ENCODE data around the gene SNX1. TPM values are rescaled to one million over a fixed set of nuclear protein-coding genes. Genes with fewer than 3 reads are reported as not detected.

The SNX1 gene
- total and polyA plus RNA-seq, 2 of the 8 experiments (the other 6 are each of a cell fraction or from before 2014, with no cell fraction given) = 27.9 to 59.8 TPM

DNA sequence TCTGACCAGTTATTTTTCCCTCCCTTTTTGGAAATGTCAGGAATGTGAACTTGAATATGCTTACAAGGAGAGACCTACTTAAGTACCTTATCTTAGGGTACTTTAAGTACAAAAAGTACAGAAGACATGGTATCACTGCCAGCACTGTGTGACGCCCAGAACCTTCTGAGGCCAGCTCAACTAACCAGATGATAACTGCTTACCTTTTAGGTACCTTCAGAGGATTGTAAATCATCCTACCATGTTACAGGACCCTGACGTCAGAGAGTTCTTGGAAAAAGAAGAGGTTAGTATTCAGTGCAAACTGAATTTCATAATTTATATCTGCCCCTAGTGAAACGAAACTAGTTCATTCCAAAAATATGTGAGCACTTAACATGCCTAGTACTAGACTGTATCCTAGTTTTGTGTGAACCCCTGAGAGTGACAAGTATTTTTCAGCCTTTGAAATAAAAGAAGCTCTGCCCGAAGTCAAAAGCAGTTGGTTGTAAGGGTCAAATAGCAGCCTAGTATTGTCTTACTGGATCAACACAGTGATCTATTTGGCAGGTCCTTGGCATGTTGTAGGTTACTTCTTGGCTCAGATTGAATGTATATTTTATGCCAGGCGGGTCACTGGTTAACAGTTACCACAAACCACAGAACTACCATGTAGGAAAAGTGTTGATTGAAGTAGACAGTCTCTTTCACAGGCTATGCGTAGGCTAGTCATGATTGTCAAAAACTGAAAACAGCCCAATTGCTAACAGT lies 31.9 kb downstream of the SNX1 start (continued):
- TF ChIP-seq, protein P1, sequence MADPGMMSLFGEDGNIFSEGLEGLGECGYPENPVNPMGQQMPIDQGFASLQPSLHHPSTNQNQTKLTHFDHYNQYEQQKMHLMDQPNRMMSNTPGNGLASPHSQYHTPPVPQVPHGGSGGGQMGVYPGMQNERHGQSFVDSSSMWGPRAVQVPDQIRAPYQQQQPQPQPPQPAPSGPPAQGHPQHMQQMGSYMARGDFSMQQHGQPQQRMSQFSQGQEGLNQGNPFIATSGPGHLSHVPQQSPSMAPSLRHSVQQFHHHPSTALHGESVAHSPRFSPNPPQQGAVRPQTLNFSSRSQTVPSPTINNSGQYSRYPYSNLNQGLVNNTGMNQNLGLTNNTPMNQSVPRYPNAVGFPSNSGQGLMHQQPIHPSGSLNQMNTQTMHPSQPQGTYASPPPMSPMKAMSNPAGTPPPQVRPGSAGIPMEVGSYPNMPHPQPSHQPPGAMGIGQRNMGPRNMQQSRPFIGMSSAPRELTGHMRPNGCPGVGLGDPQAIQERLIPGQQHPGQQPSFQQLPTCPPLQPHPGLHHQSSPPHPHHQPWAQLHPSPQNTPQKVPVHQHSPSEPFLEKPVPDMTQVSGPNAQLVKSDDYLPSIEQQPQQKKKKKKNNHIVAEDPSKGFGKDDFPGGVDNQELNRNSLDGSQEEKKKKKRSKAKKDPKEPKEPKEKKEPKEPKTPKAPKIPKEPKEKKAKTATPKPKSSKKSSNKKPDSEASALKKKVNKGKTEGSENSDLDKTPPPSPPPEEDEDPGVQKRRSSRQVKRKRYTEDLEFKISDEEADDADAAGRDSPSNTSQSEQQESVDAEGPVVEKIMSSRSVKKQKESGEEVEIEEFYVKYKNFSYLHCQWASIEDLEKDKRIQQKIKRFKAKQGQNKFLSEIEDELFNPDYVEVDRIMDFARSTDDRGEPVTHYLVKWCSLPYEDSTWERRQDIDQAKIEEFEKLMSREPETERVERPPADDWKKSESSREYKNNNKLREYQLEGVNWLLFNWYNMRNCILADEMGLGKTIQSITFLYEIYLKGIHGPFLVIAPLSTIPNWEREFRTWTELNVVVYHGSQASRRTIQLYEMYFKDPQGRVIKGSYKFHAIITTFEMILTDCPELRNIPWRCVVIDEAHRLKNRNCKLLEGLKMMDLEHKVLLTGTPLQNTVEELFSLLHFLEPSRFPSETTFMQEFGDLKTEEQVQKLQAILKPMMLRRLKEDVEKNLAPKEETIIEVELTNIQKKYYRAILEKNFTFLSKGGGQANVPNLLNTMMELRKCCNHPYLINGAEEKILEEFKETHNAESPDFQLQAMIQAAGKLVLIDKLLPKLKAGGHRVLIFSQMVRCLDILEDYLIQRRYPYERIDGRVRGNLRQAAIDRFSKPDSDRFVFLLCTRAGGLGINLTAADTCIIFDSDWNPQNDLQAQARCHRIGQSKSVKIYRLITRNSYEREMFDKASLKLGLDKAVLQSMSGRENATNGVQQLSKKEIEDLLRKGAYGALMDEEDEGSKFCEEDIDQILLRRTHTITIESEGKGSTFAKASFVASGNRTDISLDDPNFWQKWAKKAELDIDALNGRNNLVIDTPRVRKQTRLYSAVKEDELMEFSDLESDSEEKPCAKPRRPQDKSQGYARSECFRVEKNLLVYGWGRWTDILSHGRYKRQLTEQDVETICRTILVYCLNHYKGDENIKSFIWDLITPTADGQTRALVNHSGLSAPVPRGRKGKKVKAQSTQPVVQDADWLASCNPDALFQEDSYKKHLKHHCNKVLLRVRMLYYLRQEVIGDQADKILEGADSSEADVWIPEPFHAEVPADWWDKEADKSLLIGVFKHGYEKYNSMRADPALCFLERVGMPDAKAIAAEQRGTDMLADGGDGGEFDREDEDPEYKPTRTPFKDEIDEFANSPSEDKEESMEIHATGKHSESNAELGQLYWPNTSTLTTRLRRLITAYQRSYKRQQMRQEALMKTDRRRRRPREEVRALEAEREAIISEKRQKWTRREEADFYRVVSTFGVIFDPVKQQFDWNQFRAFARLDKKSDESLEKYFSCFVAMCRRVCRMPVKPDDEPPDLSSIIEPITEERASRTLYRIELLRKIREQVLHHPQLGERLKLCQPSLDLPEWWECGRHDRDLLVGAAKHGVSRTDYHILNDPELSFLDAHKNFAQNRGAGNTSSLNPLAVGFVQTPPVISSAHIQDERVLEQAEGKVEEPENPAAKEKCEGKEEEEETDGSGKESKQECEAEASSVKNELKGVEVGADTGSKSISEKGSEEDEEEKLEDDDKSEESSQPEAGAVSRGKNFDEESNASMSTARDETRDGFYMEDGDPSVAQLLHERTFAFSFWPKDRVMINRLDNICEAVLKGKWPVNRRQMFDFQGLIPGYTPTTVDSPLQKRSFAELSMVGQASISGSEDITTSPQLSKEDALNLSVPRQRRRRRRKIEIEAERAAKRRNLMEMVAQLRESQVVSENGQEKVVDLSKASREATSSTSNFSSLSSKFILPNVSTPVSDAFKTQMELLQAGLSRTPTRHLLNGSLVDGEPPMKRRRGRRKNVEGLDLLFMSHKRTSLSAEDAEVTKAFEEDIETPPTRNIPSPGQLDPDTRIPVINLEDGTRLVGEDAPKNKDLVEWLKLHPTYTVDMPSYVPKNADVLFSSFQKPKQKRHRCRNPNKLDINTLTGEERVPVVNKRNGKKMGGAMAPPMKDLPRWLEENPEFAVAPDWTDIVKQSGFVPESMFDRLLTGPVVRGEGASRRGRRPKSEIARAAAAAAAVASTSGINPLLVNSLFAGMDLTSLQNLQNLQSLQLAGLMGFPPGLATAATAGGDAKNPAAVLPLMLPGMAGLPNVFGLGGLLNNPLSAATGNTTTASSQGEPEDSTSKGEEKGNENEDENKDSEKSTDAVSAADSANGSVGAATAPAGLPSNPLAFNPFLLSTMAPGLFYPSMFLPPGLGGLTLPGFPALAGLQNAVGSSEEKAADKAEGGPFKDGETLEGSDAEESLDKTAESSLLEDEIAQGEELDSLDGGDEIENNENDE (IDR thresholded peaks at IDR 0.05; ENCODE audit: insufficient replicate concordance, low read length) = no peak
- no peak for TF ChIP-seq TEAD4 (IDR thresholded peaks at IDR 0.05; ENCODE audit: low read depth, low read length)
- no peak for TF ChIP-seq POLR2A (IDR thresholded peaks at IDR 0.05; ENCODE audit: control extremely low read depth in 1 of 2, low read depth in 2 of 2, low read length in 2 of 2)
- no peak for TF ChIP-seq TCF12 (IDR thresholded peaks at IDR 0.05; ENCODE audit: low read depth, low read length)
- TF ChIP-seq BCL11A (IDR thresholded peaks at IDR 0.05; ENCODE audit: low read depth in 2 of 2, low read length in 2 of 2) = no peak
- TF ChIP-seq KDM4A (IDR thresholded peaks at IDR 0.05; ENCODE audit: low read depth, low read length, severe bottlenecking) = no peak
- TF ChIP-seq HDAC2 (IDR thresholded peaks at IDR 0.05; ENCODE audit: borderline replicate concordance in 1 of 2, low read depth in 2 of 2, low read length in 2 of 2) = no peak
- TF ChIP-seq JUND (IDR thresholded peaks at IDR 0.05; ENCODE audit: low read length) = no peak

All from H1 (cell line).